HG02852 (cell line): ENCODE results near the gene TP53BP2.
"Not testable (repeated sequence)": the region's sequence is repeated elsewhere in the genome, so short reads cannot be mapped to it uniquely, and the experiment has no call there.

Source experiments
- ATAC-seq: cut with Tn5 transposase; IDR thresholded peaks from one replicate; pipeline ENCODE4 v1.9.1; 2021; ENCODE audit warnings: mild to moderate bottlenecking, moderate library complexity; ENCODE audit not compliant: unreplicated experiment

The TP53BP2 gene

DNA sequence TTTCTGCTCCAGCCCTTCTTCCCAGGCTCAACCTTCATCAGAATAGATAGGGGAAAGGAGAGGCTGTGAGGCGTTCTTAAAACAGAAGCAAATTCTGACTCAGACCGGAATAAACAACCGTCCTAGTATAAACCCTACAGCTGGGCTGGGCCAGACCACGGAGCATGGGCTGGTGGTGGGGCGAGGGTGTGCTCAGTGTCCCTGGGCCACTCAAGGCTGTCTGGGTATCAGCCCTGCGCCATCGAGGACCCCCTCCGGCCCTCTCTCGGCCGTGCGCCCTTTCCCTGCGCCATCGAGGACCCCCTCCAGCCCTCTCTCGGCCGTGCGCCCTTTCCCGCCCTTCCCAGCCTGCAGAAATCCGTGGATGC lies 97.4 kb downstream of the TP53BP2 start:
- peak; percentile 70 for ATAC-seq

DNA sequence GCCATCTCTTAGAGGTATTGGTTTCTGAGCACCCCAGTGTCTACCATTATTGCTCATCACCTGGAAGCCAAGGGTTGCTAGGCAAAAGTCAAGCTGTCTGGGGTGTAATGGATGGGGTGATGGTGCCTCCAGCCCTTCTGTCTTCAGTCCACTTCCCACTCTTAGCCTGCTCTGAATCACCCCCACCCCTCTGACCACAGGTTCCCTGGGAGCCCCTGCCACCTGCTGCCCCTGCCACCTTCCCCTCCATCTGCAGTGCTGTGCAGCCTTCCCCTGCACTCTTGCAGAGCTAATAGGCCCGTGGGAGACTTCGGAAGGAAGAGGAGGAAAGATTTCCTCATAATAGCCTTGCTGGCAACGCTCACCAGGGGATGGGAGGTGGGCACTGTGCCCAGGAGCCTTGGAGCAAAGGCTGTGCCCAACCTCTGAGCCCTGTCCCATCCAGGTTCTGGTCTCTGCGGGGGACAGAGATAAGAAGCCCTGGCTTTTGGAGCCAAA lies 97.9 kb downstream of the TP53BP2 start:
- ATAC-seq, result peak; percentile 22

DNA sequence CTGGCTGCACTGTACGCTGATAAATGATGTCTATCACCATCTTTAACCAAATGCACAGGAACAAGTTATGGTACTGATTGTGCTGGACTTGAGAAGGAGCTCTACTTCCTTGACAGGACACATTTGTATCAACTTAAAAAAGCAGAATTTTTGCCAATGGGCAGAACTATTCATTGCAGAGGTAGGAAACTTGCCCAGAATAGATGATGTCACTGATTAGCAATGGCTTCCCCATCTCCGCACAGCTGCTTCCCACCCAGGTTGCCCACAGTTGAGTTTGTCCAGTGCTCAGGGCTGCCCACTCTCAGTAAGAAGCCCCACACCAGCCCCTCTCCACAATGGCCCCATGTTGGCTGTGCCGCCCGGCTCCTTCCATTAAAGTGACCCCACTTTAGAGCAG lies 100.0 kb downstream of the TP53BP2 start:
- no peak for ATAC-seq

DNA sequence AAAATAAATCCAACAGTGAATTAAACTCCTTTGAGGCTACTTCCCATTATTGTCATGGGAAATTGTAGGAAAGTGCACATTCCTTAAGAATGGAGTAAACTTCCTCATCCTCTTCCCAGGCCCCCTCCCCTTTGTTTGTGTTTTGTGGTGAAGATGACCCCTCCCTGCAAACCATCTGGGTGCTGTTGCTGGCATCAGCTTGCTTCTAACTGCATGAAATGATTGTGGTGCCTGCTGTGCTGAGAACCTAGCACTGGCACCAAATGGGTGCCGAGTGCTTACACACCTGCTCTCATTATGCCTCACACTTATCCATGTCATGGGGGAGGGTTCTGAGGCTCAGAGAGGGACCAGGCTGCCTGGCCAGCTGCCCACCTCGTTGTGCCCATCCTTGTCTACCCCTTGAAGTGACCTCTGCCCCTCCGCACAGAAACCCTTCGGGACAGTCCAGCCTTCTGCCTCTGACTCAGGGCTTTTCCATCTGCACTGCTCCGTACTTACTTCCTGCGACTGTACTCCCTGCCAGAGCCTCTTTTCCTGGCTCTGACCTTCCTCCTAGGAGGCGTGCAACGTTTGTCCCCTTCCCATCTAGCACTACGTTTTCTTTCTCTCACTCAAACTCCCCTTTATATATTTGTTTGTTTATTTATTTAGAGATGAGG lies 102.8 kb downstream of the TP53BP2 start:
- no peak for ATAC-seq

DNA sequence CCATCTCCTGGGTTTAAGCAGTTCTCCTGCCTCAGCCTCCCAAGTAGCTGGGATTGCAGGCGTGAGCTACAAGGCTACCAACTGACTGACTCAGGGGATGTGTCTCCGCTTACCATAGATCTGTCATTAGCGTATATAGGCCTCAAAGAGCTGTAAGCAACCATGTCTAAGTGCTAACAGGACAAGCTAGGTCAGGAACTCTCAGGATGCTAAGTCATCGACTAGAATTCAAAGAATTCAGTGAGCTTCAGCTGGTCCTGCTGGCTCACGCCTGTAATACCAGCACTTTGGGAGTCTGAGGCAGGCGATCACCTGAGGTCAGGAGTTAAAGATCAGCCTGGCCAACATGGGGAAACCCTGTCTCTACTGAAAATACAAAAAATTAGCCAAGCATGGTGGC lies 103.9 kb downstream of the TP53BP2 start:
- no peak for ATAC-seq

DNA sequence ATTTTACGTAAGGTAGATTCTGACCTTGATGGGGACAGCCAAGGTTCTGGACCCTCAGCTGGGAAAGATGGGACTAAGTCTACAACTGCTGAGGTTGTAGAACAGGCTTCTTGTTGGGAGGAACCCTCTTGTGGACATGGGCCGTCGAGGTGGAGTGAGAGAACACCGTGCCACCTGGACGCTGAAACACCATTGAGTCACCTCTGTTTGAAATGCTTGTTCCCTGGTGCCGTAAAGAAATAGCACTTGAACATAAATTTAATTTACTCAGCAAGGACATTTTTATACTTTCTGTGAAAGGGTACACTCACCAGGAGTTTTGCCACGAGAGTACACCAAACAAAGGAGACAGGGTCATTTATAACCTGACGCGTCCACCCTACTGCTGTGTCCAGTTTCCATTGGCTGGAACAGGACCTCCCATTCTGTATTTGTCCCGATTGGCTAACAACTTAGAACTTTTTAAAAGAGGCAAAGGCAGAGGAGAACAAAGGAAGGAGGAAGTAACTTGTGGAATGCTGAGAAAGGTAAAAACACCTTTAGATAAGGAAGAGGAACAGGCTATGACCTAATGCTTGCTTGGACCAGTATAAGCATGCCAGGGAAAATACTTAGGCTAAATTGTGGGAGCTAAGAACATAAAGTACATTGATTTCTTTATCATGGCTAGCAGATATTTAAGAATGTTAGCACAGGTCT lies 105.6 kb downstream of the TP53BP2 start:
- not testable (repeated sequence) for ATAC-seq

DNA sequence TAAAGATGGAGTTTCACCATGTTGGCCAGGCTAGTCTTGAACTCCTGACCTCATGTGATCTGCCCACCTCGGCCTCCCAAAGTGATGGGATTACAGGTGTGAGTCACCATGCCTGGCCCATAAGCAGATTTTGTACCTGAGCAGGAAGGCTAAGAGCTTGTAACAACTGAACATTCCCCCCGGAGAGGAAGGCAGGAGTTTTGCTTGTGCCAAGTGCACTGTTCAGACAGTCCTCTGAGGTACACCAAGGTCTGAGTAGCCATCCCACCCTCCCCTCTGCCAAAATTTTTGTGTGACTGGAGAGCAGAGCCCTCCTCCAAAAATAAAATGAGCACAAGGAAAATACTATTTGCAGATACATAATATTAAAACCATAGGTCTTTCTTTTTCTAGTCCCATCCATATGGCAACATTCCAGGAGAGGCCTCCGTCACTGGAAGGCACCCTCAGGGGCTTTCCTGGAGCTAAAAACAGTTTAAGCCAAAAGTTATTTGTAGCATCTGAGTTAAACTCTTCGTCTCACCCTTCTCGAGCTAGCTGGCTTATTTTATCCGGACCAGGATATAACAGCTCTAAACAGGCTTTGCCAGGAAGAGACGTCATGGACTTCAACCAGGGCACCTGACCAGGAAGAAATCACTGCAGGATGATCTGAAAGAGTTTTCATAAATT lies 106.2 kb downstream of the TP53BP2 start:
- no peak for ATAC-seq

DNA sequence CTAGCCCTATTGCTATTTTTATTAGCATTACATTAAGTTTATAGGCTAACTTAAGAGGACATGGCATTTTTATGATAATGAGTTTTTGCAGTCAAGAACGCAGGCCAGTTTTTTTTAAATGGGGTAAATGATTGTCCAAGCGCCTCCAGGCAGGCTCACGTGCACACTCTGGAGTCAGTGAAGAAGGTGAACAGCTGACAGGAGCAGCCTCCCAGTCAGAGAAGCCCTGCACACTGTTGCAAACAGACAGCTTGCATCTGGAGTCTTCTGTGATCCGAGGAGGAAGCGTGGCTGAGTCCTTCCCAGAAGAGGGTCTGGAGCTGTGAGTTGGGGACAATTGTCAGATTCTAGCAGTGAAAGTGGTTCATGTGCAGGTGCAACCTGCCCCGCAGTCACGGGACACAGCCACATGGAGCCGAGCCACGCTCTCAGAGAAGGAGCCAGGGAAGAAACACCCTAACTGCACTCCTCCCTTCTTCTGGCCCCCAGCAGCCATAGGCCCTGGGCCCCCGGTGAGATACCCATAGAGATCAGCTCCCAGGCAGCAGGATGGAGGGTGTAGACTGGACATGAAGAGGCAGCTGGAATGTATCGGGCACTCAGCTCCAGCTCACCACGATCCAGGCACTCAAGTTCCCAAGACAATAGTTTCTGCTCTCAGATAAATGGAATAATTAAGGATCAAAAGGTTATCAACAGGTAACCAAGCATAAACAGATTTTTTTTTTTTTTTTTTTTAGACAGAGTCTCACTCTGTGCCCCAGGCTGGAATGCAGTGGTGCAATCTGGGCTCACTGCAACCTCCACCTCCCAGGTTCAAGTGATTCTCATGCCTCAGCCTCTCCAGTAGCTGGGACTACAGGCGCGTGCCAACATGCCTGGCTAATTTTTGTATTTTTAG lies 107.0 kb downstream of the TP53BP2 start:
- no peak for ATAC-seq

DNA sequence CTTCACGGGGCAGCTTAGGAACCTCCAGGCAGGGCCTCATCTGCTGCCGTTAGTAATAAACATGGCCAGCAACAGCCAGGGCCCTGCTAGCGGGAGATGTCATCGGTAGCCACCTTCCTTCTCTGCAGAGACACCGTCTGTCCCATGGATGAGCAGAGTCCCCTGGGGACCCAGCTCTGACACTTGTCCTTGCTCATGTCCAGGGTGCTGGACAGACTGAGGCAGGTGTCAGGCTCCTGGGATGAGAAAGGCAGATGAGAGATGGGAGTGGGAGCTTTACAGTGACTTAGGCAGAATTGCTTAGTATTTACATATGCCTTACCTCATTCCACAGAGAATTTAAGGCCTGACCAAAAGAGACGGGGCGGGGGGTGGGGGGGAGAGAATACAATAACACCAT lies 108.4 kb downstream of the TP53BP2 start:
- no peak for ATAC-seq

DNA sequence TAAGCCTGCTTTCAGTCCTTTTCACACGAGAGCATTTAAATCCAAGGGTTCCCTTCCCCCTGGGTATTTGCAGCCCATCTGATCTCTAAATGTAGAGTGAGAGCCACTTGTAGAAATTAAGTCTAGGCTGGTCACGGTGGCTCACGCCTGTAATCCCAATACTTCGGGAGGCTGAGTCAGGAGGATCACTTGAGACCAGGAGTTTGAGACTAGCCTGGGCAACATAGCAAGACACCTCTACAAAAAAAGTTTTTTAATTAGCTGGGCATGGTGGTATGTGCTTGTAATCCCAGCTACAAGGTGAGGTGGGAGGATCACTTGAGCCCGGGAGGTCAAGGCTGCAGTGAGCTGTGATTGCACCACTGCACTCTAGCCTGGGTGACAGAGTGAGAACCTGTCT lies 109.1 kb downstream of the TP53BP2 start:
- ATAC-seq, result not testable (repeated sequence)

DNA sequence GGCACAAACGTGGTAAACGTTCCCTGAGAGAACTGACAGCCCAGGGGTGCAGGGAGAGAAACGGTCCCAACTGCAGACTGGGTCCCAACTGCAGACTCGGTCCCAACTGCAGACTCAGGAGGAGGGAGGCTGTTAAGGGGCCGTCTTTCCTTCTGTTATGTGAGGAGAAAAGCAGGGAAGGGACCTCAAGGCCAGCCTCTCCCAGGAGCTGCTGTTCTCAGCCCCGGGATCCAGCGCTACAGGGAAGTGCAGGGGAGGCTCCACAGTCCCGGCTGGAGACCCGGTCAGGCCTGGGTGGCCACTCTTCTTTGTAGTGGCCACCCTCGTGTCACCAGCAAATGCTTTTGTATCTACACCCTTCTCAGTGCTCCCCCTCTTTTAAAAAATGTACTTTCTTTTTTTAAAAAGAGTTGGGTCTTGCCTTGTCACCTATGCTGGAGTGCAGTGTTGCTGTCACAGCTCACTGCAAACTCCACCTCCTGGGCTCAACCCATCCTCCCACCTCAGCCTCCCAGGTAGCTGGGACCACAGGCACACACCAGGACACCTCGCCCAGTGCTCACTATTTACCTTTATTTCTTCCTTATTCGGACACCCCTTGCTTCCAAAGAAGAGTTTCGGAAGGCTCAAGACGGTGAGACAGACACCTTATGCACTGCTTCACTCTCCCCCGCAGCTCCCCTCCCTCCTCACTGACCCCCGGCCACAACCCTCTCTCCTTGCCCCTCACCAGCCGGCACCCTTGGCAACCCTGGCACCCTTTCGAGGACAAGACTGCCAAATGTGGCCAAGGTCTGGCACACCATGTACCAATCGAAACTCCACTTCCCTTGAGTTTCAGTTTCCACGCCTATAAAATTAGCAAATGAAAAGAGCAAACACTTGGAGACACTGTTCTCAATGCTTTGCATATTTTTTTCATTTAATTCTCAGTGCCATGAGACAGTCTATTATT lies 111.6 kb downstream of the TP53BP2 start:
- ATAC-seq, result no peak

DNA sequence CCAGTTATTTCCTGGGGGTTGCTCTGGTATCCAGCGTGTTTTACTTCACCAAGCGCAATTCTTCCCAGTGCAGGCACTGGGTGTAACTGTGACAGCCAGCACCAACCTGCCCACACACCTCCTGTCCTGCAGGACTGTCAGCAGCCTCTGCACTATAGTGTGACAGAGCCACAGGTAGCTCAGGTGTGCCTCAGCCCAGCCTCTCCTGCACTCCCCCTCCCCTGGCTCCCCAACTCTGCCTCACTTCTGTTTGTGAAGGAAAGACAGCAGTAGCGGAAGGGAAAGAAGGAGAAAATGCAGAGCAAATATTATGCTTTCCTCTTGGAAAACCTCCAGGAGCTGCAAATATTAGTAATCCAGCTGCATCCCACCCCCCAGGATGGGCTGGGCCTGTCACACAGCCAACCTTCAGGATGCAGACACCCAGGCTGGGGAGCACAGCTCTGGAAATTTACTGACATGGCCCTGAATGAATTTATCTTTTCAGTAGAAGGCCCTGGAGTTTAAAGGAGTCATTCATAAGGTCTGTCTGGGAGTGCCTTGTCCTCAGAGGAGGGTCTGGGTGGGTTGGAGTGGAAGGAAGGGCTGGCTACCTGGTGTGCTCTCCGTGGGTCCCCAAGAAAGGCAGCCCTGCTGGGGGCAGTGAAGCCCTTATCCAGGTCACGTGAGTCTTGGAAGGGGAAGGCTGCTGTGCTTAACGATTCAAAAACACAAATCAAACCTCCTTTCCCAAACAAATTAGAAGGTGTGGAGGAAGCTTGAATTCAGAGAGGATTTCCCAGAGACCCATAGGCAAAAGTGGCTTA lies 112.6 kb downstream of the TP53BP2 start:
- no peak for ATAC-seq

DNA sequence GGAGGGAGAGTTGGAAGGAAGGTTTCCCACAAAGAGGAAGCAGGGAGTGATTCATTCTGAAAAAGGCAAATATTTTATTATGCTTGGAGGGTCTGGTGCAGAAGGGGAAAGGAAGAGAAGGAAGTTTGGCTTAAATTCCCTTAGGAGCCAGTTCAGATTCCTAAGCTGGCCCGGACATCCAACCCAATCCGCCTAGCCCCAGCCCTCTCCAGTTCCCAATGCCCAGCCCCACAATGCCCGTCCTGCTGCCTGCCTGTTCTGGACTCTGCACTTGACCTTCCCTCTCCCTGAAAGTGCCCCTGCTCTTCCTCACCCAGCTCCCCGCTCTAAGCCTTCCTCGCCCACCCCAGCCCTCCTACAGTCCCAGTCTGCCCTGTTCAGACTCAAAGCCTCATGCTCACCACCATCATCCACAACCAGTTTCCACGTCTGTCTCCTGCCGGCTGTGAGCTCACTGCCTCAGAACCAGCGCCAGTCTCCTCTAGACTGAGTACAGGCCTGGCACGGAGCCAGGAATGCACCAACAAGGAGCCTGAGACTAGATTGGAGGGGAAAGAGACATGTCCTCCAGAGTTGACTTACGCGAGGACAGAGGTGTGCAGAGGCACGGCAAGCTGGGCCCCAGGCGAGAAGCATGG lies 114.5 kb downstream of the TP53BP2 start:
- ATAC-seq, result no peak

DNA sequence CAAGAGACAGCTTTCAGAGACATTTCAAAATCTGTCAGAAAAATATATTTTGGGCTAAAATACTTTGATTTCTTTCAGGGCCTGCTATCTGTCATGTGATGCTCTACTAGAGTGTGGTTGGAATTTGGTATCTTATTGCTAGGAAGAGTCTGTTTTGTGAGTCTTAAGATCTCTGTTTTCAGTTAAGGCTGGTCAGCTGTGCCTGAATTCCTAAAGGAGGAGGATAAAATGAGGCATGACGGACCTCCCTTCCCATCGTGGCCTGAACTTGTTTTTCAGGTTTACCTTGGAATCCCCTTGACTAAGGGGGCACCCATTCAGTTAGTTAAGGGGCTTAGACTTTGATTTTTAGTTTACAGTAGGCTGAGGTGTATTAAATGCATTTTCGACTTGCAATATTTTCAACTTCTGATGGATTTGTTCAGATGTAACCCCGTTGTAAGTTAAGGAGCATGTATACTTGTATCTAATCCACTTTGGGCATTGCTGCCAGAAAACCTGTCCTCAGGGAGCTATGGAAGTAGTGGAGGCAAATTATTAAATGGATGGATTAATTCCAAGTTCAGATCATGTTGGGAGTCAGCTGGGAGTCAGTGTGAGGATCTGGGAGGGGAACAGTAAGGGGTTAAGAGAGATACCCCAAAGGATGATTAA lies 115.1 kb downstream of the TP53BP2 start:
- ATAC-seq, result no peak

DNA sequence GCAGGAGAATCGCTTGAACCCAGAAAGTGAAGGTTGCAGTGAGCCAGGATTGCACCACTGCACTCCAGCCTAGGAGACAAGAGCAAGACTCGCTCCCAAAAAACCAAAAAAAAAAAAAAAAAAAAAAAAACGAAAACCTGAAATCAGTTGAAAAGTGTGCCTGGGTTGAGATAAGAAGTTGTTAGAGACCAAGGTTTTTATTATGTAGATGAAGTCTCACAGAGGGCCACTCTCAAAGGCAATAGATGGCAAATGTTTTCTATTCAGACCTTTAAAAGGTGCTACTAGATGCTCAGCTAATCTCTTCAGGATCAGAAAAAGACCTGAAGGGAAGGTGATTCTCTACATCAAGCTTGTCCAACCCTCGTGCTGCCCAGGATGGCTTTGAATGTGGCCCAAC lies 115.8 kb downstream of the TP53BP2 start:
- ATAC-seq, result no peak
